ENCODE results near the gene EHBP1L1.
A peak's percentile ranks its signal among the peaks of the same experiment; 100 is the strongest.
"Not testable (repeated sequence)": the region's sequence is repeated elsewhere in the genome, so short reads cannot be mapped to it uniquely, and the experiment has no call there.

Gene EHBP1L1

DNA sequence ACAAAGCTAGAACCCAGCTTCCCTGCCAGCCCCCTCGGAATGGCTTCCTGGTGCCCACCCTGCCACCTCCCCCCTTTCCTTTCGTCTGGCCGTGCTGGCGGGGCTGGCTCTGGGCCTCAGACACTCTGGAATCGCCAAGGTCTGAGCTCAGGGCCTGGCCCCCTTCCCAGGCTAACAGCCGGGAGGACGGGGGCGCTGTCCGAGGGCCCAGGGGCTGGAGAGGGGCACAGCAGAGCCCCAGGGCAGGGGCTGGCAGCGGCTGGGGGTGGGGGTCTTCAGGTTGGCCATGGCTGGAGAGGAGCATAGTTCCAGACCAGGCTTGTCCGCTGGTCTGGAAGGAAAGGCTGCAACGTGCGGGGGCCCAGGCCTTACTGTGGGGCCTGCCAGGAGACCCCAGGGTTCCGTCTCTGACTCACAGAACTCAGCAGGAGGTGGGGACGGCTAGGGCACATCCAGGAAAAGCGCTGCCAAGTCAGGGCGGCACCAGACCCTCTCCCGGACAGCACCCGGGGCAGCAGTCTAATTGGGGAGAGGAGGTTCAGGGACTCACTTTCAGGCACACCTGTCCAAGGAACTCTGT is 16.8 kb upstream of the EHBP1L1 start:
- DNase-seq (ENCODE audit: low read depth, low spot score), result no peak
- H3K4me3 ChIP-seq (ENCODE audit: low read length), result no peak overlapping the region

DNA sequence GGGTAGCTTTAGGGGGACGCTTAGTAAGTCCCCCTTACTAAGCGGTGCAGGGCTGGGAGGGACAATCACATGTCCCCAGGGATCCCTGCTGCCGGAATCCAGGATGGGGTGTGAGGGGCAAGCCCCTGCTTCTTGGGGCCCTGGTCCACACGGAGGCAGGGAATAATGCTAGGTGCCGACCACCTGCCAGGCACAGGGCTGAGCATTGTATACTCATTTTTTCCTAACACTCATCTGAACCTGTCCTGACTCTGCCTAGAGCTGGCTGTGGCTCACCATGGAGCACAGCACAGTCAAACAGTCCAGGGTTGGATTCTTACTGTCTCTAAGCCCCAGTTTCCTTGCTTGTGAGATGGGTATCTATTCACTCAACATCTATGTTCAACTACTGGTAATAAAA is 16.3 kb upstream of the EHBP1L1 start:
- DNase-seq (ENCODE audit: low read depth, low spot score), result no peak
- H3K4me3 ChIP-seq (ENCODE audit: low read length), result no peak overlapping the region

DNA sequence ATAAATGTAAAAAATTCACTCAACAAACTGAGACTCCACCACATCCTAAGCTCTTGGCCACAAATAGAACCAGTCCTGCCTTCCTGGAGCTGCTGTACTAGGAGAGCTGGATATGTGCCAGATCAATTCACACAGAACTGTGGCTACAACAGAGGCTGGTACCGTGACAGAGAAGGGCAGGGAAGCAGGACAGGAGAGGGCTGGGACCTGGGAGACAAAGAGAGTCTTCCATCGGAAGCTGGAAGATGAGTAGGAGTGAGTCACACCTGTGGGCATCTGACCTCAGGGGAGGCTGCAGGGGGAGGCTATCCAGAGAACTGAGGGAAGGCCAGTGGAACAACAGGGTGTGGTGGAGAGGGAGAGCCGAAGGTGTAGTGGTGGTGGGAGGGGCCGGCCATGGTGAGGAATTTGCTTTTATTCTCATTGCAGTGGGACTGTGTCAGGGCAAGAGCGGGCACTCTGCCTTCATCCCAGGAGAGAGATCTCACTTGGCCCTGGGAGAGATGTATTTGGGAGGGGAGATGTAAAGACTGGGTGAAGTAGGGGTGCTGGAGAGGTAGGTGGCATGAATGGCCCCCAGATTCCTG is 15.8 kb upstream of the EHBP1L1 start:
- DNase-seq (ENCODE audit: low read depth, low spot score), result no peak
- no peak overlapping the region for H3K4me3 ChIP-seq (ENCODE audit: low read length)

DNA sequence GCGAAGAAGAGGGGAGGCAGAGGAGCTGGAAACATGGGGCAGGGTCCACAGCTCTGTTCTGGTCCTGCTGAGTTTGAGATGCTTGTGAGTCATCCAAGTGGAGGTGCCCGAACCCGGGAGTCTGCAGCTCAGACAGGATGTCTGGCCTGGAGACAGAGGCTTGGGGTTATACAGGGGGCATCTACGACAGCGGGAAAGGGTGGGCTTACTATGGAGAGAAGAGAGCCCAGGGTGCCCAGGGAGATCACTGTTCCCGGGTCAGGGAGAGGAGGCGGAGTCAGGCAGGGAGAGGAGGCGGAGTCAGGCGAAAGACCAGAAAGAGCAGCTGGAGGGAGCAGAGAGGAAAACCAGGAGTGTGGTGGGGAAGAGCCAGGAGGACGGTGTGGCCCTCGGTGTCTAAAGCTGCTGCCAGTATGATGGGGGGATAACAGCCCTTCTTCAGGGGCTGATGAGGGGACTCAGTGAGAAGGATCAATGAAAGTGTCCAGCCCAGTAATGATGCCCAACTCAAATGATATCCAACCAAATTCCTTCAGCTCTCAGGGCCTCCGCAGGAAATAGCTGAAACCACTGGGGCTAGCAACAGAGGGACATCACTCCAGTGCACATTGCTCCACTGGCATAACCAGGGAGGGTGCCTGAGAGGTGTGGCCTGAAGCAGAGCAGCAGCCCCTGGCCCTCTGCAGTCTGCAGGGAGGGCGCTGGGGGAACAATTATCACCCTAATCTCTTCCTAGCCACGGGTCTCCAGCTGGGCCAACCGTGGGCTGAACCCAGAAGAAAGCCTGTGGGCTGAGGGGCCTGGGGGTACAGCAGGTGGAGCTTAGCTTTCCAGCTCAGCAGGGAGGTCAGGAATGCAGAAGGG is 15.1 kb upstream of the EHBP1L1 start:
- DNase-seq (ENCODE audit: low read depth, low spot score), result no peak
- no peak overlapping the region for H3K4me3 ChIP-seq (ENCODE audit: low read length)

DNA sequence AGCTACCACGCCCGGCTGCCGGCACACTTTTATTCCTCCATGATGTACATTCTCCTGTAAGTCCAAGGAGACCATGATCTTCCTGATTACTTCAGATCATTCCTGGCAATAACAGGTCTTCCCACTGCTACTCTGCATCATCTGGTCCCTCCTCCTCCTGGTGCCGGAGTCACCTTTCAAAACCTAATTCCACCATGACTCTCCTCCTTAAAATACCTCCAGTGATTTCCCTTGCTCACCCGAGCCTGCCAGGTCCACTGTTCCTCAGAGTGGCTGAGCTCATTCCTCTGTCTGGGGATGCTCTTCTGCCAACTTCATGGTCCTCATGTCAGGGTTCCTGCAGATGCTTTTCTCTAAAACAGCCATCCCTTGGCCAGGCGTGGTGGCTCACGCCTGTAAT is 13.8 kb upstream of the EHBP1L1 start:
- no peak overlapping the region for H3K4me3 ChIP-seq (ENCODE audit: low read length)
- DNase-seq (ENCODE audit: low read depth, low spot score), result no peak

DNA sequence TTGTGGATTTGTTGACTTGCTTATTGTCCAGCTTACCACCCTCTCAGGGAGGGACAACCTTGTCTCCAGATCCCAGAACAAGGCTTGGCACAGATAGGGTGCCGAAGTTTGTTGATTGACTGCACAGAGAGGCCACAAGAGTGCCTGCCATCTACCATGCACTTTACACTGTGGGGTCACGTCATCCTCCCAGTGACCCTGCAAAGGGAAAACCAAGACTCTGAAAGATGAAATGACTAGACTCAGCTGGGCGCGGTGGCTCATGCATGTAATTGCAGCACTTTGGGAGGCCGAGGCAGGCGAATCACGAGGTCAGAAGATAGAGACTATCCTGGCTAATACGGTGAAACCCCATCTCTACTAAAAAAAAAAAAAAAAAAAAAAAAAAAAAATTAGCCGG is 13.1 kb upstream of the EHBP1L1 start:
- H3K4me3 ChIP-seq (ENCODE audit: low read length), result no peak overlapping the region
- no peak for DNase-seq (ENCODE audit: low read depth, low spot score)

DNA sequence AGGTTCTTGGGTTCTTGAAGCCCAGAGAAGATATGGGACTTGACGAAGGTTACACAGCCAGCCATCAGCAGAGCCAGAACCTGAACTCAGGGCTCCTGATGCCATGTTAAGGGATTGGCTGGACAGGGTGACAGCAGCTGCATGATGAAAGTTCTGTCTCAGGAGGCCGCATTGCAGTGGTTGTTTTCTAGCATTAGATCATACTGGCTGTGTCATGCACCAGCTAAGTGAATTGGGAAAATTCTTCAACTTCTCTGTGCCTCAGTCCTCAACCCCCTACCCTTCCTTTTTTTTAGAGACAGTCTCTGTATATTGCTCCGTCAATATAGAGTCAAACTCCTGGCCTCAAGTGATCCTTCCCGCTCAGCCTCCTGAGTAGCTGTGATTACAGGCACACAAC is 12.3 kb upstream of the EHBP1L1 start:
- DNase-seq (ENCODE audit: low read depth, low spot score), result no peak
- H3K4me3 ChIP-seq (ENCODE audit: low read length), result no peak overlapping the region

DNA sequence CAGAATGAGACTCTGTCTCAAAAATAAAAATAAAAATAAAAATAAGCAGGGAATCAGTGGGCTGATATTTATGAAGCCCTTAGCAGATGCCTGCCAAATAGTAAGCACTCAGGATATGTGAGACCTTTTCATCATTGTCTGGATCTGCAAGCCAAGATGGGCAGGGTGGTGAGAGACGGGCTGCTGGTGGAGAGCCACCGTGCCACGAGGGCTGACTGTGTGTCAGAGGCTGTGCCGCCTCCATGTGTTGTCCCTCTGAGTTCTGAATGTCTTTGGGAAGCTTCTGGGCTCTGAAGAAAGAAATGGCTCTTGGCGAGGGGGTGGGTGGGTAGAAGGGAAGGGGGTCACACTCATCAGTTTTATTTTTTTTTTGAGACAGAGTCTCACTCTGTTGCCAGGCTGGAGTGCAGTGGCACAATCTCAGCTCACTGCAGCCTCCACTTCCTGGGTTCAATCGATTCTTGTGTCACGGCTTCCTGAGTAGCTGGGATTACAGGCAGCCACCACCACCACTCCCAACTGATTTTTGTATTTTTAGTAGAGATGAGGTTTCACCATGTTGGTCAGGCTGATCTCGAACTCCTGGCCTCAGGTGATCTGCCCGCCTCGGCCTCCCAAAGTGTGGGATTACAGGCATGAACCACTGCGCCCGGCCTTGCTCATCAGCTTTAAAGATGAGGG is 10.8 kb upstream of the EHBP1L1 start:
- peak; percentile 70 for DNase-seq (ENCODE audit: low read depth, low spot score)
- not testable (repeated sequence) for H3K4me3 ChIP-seq (ENCODE audit: low read length)

DNA sequence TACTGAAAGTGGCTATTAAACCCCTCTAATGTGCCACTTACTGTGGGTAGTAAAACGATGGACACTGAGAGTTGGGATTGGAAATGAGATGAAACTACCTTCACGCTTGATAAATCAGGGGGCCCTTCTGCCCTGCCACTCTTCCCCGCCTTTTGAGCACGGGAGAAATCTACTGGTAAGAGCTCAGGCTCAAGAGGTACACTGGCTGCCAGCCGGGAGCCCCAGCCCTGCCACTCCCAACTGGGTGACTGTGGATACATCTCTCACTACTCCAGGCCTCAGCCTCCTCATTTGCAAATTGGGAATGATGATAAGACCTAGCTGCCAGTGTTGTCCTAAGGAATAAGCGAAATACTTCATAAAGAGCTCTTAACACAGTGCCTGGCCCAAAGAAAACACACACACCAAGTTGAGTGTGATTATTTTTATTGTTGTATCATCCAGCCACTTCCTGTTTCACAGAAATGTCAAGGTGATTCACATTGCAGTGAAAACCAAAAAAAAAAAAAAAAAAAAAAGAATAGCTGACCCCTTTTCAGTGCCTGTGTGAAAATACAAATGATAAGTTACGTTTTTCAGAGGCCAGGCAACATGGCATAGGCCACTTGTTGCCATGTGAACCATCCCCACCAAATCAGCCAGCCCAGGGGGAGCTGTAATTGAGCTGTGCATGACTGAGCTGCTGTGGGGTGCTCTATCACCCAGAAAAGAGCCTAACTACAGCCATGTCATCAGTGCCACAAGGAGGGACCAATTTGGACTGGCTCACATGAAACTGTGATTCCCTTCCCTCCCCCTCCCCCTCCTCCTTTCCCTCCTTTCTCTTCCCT is 10.0 kb upstream of the EHBP1L1 start:
- no peak for DNase-seq (ENCODE audit: low read depth, low spot score)
- no peak overlapping the region for H3K4me3 ChIP-seq (ENCODE audit: low read length)

DNA sequence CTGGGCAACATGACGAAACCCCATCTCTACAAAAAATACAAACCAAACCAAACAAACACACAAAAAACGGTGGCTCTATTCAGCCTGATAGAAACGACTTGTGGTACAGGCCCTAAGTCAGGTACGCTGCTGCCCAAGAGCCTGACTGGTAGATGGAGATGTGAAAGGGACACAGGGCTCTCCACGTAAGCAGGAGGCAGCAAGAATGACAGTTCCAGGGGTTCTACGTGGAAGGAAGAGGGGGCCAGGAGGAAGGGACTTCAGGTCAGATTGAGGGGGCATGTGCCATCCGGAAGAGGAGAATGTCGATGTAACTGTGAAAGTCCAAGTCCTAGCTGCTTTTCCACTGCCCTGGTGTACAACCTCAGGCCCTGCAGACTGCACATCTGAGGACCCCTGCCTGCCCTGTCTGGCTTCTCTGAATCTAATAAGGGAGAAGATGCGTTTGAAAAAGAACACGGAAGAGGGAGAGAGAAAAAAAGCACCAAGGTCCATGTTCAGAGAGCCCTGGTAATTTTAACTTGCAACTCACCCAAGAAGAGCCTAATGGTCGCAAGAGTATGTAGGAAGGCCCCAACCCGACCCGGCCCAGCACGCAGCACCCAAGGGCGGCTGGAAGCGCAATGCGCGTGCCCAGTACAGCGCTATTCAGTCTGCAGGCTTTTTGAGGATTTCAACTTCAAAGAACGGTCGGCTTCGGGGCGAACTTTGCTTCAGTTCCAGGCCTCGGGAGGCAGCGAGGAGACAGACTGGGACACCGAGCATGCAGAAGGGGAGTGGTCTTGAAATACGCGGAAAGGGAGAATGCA is 6.5 kb upstream of the EHBP1L1 start:
- DNase-seq (ENCODE audit: low read depth, low spot score), result no peak
- H3K4me3 ChIP-seq (ENCODE audit: low read length), result peak overlapping the region; percentile 94

DNA sequence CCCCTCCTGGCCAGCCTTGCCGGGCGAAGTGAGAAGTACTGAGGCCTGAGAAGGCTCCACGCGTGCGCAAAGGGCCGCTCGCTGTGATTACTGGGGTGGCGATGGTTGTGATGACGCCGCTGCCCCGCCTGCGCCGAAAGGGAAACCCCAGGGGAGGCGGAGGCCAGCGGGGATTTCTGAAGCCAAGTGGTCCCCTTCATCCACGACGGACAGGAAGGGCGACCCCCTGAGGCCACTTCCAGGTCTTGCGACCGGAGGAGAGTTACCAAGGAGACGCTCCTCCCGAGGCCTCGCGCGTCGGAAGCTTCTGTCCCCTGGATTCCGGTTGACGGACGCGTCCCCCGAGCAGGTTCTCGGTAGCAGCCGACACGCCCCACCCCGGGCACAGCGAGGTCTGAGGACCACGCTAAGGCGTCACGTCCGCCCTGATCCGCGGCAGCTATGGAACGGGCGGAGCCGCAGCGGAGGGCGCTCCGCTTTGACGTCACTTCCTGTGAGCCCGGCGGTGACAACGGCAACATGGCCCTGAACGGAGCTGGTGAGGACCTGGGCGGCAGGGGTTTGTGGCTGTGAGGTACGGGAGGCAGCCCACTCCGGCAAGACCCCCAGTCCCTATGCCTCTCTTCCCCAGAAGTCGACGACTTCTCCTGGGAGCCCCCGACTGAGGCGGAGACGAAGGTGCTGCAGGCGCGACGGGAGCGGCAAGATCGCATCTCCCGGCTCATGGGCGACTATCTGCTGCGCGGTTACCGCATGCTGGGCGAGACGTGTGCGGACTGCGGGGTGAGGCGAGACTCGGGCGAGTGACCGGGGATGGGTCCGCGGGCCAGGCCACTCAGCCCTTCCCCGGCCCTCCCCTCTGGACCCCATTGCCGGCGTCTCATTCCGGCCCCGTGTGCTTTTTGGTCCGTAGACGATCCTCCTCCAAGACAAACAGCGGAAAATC is 5.6 kb upstream of the EHBP1L1 start, which contains the start of gene ZNRD2:
ZNRD2 (plus strand) TSS at position 505 of the 946 bp plus-strand sequence; CDS start at position 520, 15 bp downstream.
- H3K4me3 ChIP-seq (ENCODE audit: low read length), result peak within 1 kb of the TSS; percentile 94
- peak; percentile 96 for DNase-seq (ENCODE audit: low read depth, low spot score)

DNA sequence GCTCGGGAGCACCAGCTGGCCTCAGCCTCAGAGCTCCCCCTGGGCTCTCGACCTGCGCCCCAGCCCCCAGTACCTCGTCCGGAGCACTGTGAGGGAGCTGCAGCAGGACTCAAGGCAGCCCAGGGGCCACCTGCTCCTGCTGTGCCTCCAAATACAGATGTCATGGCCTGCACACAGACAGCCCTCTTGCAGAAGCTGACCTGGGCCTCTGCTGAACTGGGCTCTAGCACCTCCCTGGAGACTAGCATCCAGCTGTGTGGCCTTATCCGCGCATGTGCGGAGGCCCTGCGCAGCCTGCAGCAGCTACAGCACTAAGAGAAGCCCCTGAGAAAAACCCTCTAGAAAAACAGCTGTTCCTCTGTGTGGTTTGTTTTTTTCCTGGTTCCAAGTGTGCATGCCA is 4.4 kb upstream of the EHBP1L1 start:
- DNase-seq (ENCODE audit: low read depth, low spot score), result no peak
- peak overlapping the region; percentile 94 for H3K4me3 ChIP-seq (ENCODE audit: low read length)

DNA sequence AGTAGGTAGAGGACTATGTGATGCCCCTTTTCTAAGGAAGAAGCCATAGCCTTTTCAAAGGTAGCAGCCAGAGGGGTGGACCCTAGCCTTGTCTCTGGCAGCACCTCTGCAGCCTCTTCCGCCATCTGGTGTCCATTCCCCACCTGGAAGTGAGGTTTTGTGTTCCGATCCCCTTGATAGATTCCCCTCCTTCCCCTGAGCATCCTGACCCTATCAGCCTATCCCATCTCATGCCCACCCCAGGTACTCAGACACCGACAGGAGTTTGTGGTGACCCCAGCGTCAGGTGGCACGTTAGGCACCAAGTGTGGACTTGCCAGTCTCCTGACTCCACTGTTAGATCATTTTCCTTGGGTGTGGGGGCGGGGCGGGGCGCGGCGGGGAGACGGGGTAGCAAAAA is 3.9 kb upstream of the EHBP1L1 start:
- peak overlapping the region; percentile 94 for H3K4me3 ChIP-seq (ENCODE audit: low read length)
- DNase-seq (ENCODE audit: low read depth, low spot score), result no peak

DNA sequence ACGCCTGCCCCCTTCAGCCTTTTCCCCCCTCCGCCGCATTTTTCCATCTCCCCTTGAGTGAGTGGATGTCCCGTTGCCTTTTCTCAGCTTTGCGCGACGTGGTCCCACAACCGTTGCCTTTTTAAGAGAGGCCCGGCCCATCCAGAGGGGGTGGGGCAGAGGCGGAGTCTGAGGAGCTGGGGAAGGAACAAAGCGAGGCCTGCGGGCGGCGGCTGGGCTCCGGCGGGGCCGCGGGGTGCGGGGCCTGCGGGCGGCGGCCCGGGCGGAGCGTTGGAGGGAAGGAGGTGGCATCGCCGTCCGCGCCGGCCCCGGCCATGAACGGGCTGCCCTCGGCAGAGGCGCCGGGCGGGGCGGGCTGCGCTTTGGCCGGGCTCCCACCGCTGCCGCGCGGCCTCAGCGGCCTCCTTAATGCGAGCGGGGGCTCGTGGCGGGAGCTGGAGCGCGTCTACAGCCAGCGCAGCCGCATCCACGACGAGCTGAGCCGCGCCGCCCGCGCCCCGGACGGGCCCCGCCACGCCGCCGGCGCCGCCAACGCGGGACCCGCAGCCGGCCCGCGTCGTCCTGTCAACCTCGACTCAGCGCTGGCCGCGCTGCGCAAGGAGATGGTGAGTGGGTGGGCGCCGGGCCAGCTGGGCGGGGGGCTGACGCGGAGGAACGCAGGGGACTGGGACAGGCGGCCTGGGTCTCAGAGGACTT is 3.3 kb upstream of the EHBP1L1 start, which contains the start of gene FAM89B:
FAM89B (plus strand) TSS at position 183 of the 696 bp plus-strand sequence; CDS start at position 315, 132 bp downstream.
- H3K4me3 ChIP-seq (ENCODE audit: low read length), result peak within 1 kb of the TSS; percentile 94
- DNase-seq (ENCODE audit: low read depth, low spot score), result peak; percentile 81

DNA sequence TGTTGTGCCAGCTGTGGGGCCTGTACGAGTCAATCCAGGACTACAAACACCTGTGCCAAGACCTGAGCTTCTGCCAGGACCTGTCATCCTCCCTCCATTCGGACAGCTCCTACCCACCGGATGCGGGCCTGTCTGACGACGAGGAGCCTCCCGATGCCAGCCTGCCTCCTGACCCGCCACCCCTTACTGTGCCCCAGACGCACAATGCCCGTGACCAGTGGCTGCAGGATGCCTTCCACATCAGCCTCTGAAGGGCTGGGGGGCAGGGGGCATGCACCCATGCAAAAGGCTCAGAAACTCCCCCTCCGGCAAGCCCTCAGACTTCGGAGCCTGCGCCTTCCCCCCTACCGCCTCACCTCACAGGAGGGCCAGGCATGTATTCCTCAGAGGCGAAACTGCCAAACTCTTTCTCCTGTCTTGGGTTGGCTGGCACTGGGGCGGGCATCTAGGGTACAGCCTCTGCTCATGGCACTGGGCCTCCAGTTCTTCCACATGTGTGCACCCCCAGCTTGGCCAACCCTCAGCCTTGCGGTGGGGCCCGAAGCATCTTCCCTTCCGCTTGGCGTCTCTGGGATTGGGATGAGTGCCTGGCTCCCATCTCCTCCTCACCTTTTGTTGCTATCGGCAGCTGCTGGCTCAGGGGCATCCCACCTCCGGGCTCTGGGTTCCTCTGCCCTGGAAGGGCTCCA is 2.3 kb upstream of the EHBP1L1 start:
- peak overlapping the region; percentile 94 for H3K4me3 ChIP-seq (ENCODE audit: low read length)
- no peak for DNase-seq (ENCODE audit: low read depth, low spot score)

Measured in Jurkat, Clone E6-1 (cell line).